H1 (cell line): ENCODE results near the gene PDE9A. TPM values are rescaled to one million over a fixed set of nuclear protein-coding genes. Genes with fewer than 3 reads are reported as not detected.

Source experiments
- CTCF ChIA-PET: fragments of 300-600 bp; sonication (Branson Sonifier 250); formaldehyde crosslinking; loops from one replicate; lab custom pipeline; 2021; ENCODE audit not compliant: partially characterized antibody; lab: Charles Lee
- POLR2A ChIA-PET: fragments of 300-600 bp; sonication (Branson Sonifier 250); formaldehyde crosslinking; loops from one replicate; lab custom pipeline; 2021; ENCODE audit warnings: inconsistent platforms; ENCODE audit not compliant: partially characterized antibody; lab: Charles Lee
- DNase-seq, 2 experiments: peaks; one replicate each; pipeline versions ENCODE4 v3.0.0 to v3.0.0-alpha.2; 2010 to 2022; ENCODE audit warnings: low spot score in 2 of 2, low read depth in 1 of 2, mixed read lengths in 1 of 2
- FAIRE-seq: peaks from 2 replicates; lab custom pipeline; 2011; peaks lifted over from hg19 to GRCh38; lab: Jason Lieb, UNC
- H2AFZ ChIP-seq: 2 replicates; pipeline ENCODE4 v1.8.1; 2012; ENCODE audit warnings: low read length, inconsistent platforms
- H2AK5ac ChIP-seq: 2 replicates; pipeline ENCODE4 v1.6.1; 2013; ENCODE audit warnings: low read depth, low read length
- H2BK120ac ChIP-seq: replicated peaks from 2 replicates; pipeline ENCODE3; 2013; ENCODE audit warnings: low read depth, low read length, inconsistent platforms
- H2BK12ac ChIP-seq: 2 replicates; pipeline ENCODE4 v1.6.1; 2013; ENCODE audit warnings: low read depth, low read length
- H2BK15ac ChIP-seq: 2 replicates; pipeline ENCODE4 v1.6.1; 2013; ENCODE audit warnings: low read length
- H2BK20ac ChIP-seq: 2 replicates; pipeline ENCODE4 v1.6.1; 2013; ENCODE audit warnings: low read length
- H2BK5ac ChIP-seq: 2 replicates; pipeline ENCODE4 v1.6.1; 2013; ENCODE audit warnings: low read depth, low read length
- H3K14ac ChIP-seq: 2 replicates; pipeline ENCODE4 v1.6.1; 2013; ENCODE audit warnings: inconsistent platforms; ENCODE audit not compliant: insufficient read length
- H3K18ac ChIP-seq: 2 replicates; pipeline ENCODE4 v1.6.1; 2013; ENCODE audit warnings: low read length; ENCODE audit errors: extremely low read depth
- H3K23ac ChIP-seq: 2 replicates; pipeline ENCODE4 v1.6.1; 2013; ENCODE audit warnings: inconsistent platforms; ENCODE audit not compliant: insufficient read length
- H3K23me2 ChIP-seq: 2 replicates; pipeline ENCODE4 v1.6.1; 2013; ENCODE audit warnings: low read depth, low read length
- H3K27ac ChIP-seq: 2 replicates; pipeline ENCODE4 v1.6.1; 2011; ENCODE audit warnings: low read depth, low read length, inconsistent platforms
- H3K27me3 ChIP-seq, 4 experiments: replicated peaks in 1 of 4; 1 replicate in 1 of 4; 2 replicates in 3 of 4; pipeline versions ENCODE4 v1.6.1 to v1.8.1; 2011 to 2013; ENCODE audit warnings: low read length in 3 of 4, mild to moderate bottlenecking in 3 of 4, inconsistent platforms in 2 of 4, mixed read lengths in 2 of 4, moderate library complexity in 1 of 4; ENCODE audit not compliant: control insufficient read depth in 3 of 4, insufficient read depth in 3 of 4; ENCODE audit errors: extremely low read depth in 1 of 4
- H3K36me3 ChIP-seq, 4 experiments: 2 replicates each; pipeline versions ENCODE4 v1.6.1 to v1.8.1; 2011 to 2013; ENCODE audit warnings: mild to moderate bottlenecking in 4 of 4, low read length in 3 of 4, moderate library complexity in 2 of 4, control low read depth in 1 of 4, inconsistent platforms in 1 of 4; ENCODE audit not compliant: insufficient read depth in 4 of 4, control insufficient read depth in 2 of 4
- H3K4ac ChIP-seq: replicated peaks from 2 replicates; pipeline ENCODE3; 2013; ENCODE audit warnings: low read length, low read depth, mixed read lengths, inconsistent platforms; ENCODE audit not compliant: insufficient read length
- H3K4me1 ChIP-seq, 4 experiments: replicated peaks in 1 of 4; 1 replicate in 1 of 4; 2 replicates in 3 of 4; pipeline versions ENCODE4 v1.6.1 to v1.8.1; 2011 to 2013; ENCODE audit warnings: low read length in 3 of 4, inconsistent platforms in 2 of 4, mixed read lengths in 1 of 4; ENCODE audit not compliant: insufficient read depth in 4 of 4, control insufficient read depth in 3 of 4
- H3K4me2 ChIP-seq, 2 experiments: 2 replicates each; pipeline versions ENCODE4 v1.6.1 to v1.8.1; 2011 to 2013; ENCODE audit warnings: low read depth in 2 of 2, low read length in 2 of 2, control low read depth in 1 of 2, inconsistent platforms in 1 of 2, mild to moderate bottlenecking in 1 of 2; ENCODE audit not compliant: insufficient read depth in 1 of 2
- H3K4me3 ChIP-seq, 4 experiments: fragments of 200-600, 300-600 bp in 1 of 4; sonication (generic), shearing (Covaris generic), sonication (Bioruptor Twin) in 1 of 4; 2 replicates each; pipeline versions ENCODE4 v1.5.1 to v1.8.1; 2011 to 2016; ENCODE audit warnings: low read length in 4 of 4, low read depth in 3 of 4, control low read depth in 2 of 4, inconsistent platforms in 2 of 4, mild to moderate bottlenecking in 2 of 4, mixed read lengths in 1 of 4, moderate library complexity in 1 of 4; ENCODE audit not compliant: insufficient read depth in 2 of 4; ENCODE audit errors: extremely low read depth in 1 of 4
- H3K56ac ChIP-seq: replicated peaks from 2 replicates; pipeline ENCODE3; 2013; ENCODE audit warnings: low read depth, mild to moderate bottlenecking, mixed read lengths, low read length, inconsistent platforms; ENCODE audit not compliant: insufficient read length
- H3K79me1 ChIP-seq: 2 replicates; pipeline ENCODE4 v1.6.1; 2013; ENCODE audit warnings: low read depth, low read length, control low read depth
- H3K79me2 ChIP-seq, 2 experiments: 2 replicates each; pipeline versions ENCODE4 v1.6.1 to v1.8.1; 2012 to 2013; ENCODE audit warnings: low read length in 2 of 2, mild to moderate bottlenecking in 2 of 2, inconsistent platforms in 1 of 2; ENCODE audit not compliant: insufficient read depth in 2 of 2, control insufficient read depth in 1 of 2
- H3K9ac ChIP-seq, 4 experiments: replicated peaks in 1 of 4; 1 replicate in 1 of 4; 2 replicates in 3 of 4; pipeline versions ENCODE4 v1.6.1 to v1.8.1; 2011 to 2013; ENCODE audit warnings: low read depth in 3 of 4, low read length in 3 of 4, control low read depth in 2 of 4, mild to moderate bottlenecking in 2 of 4, moderate library complexity in 2 of 4, inconsistent platforms in 1 of 4; ENCODE audit errors: extremely low read depth in 1 of 4
- H3K9me3 ChIP-seq, 2 experiments: 2 replicates each; pipeline versions ENCODE4 v1.6.1 to v1.8.1; 2012 to 2013; ENCODE audit warnings: mild to moderate bottlenecking in 2 of 2, moderate library complexity in 2 of 2, control low read depth in 1 of 2, inconsistent platforms in 1 of 2, low read depth in 1 of 2, low read length in 1 of 2, mixed read lengths in 1 of 2; ENCODE audit not compliant: insufficient read depth in 2 of 2
- H4K20me1 ChIP-seq, 2 experiments: replicated peaks in 1 of 2; 2 replicates each; pipeline versions ENCODE3 to v1.8.1; 2011 to 2013; ENCODE audit warnings: inconsistent platforms in 2 of 2, low read length in 2 of 2, mild to moderate bottlenecking in 1 of 2; ENCODE audit not compliant: insufficient read depth in 2 of 2, control insufficient read depth in 1 of 2
- H4K5ac ChIP-seq: 2 replicates; pipeline ENCODE4 v1.6.1; 2013; ENCODE audit warnings: low read length, low read depth, mixed read lengths, inconsistent platforms; ENCODE audit not compliant: insufficient read length
- H4K8ac ChIP-seq: 2 replicates; pipeline ENCODE4 v1.8.0; 2013; ENCODE audit warnings: mild to moderate bottlenecking, moderate library complexity, low read length, inconsistent platforms; ENCODE audit not compliant: insufficient read depth; ENCODE audit errors: extremely low read depth
- H4K91ac ChIP-seq: replicated peaks from 2 replicates; pipeline ENCODE3; 2013; ENCODE audit warnings: low read length, mixed read lengths, inconsistent platforms; ENCODE audit not compliant: insufficient read length
- POLR2AphosphoS5 ChIP-seq: IDR thresholded peaks from 2 replicates; pipeline ENCODE4 v1.6.1; 2011; ENCODE audit warnings: low read depth, low read length
- SAP30 ChIP-seq: fragments of 300-600 bp; sonication (generic); IDR thresholded peaks from 2 replicates; pipeline ENCODE4 v1.7.1; 2012; ENCODE audit warnings: low read length, moderate library complexity, mild to moderate bottlenecking, inconsistent platforms; ENCODE audit not compliant: insufficient read depth, insufficient replicate concordance
- WGBS, 2 experiments: shearing (Covaris generic) in 1 of 2; methylation state at CpG; one replicate each; pipeline versions ENCODE4 v1.1.6 to v1.1.7; 2013 to 2015; ENCODE audit warnings: low lambda C conversion rate in 2 of 2, mixed read lengths in 2 of 2, inconsistent platforms in 1 of 2, low coverage in 1 of 2, missing lambda C conversion rate in 1 of 2; ENCODE audit not compliant: insufficient replicate concordance in 2 of 2, insufficient coverage in 1 of 2, insufficient read length in 1 of 2; ENCODE audit errors: extremely low coverage in 1 of 2, missing lambda C conversion rate in 1 of 2; 5-methylcytosine and 5-hydroxymethylcytosine counted together
- polyA plus RNA-seq, 7 experiments: library from polyadenylated mRNA; depleted of rRNA in 3 of 7; stranded (reverse) in 5 of 7; unstranded in 2 of 7; fragments of >200 nt in 5 of 7; fragments of 200-250 nt in 2 of 7; gene quantifications; 1 replicate in 5 of 7; 2 replicates in 1 of 7; 4 replicates in 1 of 7; pipeline versions ENCODE4 v1.2.1 to v1.2.3, GENCODE V29; 2011 to 2013; ENCODE audit warnings: missing spikeins in 2 of 7, mixed read lengths in 2 of 7
- total RNA-seq: library from RNA; stranded (reverse); fragmentation: NEBNext Ultra II Directional; extraction: Animal tissue kit (Norgen Biotek cat#: 25700); gene quantifications from 2 replicates; pipeline ENCODE4 v1.2.1, GENCODE V29; 2021

The PDE9A gene
- total and polyA plus RNA-seq, 2 of the 8 experiments (the other 6 are each of a cell fraction or from before 2014, with no cell fraction given) = 39.2 to 45.9 TPM

DNA sequence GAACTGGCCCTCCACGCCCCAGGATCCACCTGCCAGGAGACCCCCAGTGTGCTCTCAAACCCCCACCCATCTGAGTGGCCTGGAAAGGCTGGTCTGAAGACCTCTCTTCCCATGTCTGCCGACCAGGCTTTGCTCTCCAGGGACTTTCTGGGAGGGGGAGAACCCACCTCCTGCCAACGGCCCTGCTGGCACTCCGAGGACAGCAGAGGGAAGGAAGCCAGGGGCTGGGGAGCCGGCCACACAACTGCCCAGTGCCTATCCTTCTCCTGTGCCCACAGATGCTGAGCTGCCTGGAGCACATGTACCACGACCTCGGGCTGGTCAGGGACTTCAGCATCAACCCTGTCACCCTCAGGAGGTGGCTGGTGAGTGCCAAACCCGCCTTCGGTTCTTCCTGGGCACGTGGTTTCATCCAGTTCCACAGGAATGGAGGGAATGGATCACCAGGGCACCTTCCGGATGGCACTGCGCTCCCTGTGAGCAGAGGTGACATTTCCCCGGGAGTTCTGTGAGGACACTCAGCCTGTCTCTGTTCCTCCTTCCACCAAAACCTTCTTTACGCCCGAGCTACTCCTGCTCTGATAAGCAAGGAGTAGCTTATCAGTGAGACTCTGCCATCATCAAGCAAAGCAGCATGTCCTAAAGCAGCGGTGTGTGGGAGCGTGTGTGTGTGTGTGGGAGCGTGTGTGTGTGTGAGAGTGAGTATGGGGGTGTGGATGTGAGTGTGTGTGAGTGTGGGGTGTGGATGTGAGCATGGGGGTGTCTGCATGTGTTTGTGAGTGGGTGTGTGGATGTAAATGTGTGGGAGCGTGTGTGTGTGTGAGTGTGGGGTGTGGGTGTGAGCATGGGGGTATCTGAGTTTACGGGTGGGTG lies 105.5 kb downstream of the PDE9A start:
- Histone ChIP-seq H3K36me3 (peaks cover 8 to 29% (median 23%) of the 10 kb centered on the region in 4 experiments), H4K91ac (no peak overlapping the region), H2BK12ac (no peak overlapping the region; the same call in 1 of the 2 replicates), H3K14ac (no peak overlapping the region), H3K23ac (no peak overlapping the region), H2AK5ac (peak overlapping the region; percentile 13; the same call in 1 of the 2 replicates), H3K23me2 (peaks cover 6% of the 10 kb centered on the region; the same call in 1 of the 2 replicates), H4K5ac (no peak overlapping the region), H3K79me1 (no peaks in the 10 kb centered on the region), H3K4me2 (no peak overlapping the region), H3K79me2 (no peaks in the 10 kb centered on the region), H3K27me3 (no peaks in the 10 kb centered on the region), H4K8ac (no peak overlapping the region), H3K9me3 (no peaks in the 10 kb centered on the region), H3K18ac (no peak overlapping the region), H3K4me3 (no peak overlapping the region), H2BK15ac (no peak overlapping the region), H3K56ac (peak overlapping the region; percentile 98), H4K20me1 (peaks cover 0 to 8% of the 10 kb centered on the region in 2 experiments), H2AFZ (no peak overlapping the region), H3K9ac (no peak overlapping the region), H2BK20ac (no peak overlapping the region), H3K27ac (no peak overlapping the region), H2BK120ac (no peak overlapping the region), H3K4ac (no peak overlapping the region), H3K4me1 (no peaks in the 10 kb centered on the region), H2BK5ac (peak overlapping the region; percentile 75)
- FAIRE-seq (no peak), DNase-seq (no peak)
- POLR2A ChIA-PET = no interaction called here
- TF ChIP-seq POLR2AphosphoS5 (0 out of 2 replicates have a peak, but pooled peaks have one; percentile 7), SAP30 (no peak)
- 88 to 100% methylated on average over 1 to 20 of the region's 20 CpGs for WGBS, 2 experiments
- CTCF ChIA-PET = interaction anchor here (0.7 kb wide), 2 partner anchors 16 to 43 kb away, joined by 3 to 4 read pairs; no protein-coding TSS in a partner anchor
